Liver (tissue), 1 donor: Measurements from ENCODE around the gene VARS1.

Source experiments
- MAX ChIP-seq: IDR thresholded peaks from 2 replicates; pipeline ENCODE4 v1.6.1; 2016; ENCODE audit warnings: antibody characterized with exemption
- YY1 ChIP-seq: IDR thresholded peaks from 2 replicates; pipeline ENCODE4 v1.6.1; 2016; ENCODE audit warnings: antibody characterized with exemption, mild to moderate bottlenecking

GRCh38 chr6:31769684-31770371, 25.7 kb downstream of the VARS1 start:
- no peak for TF ChIP-seq YY1
- no peak for TF ChIP-seq MAX
